DND-41 (cell line): Measurements from ENCODE around the gene LRP1.

Experiments used
- EZH2 ChIP-seq: IDR thresholded peaks from 3 replicates; pipeline ENCODE4 v1.6.1; 2012; ENCODE audit warnings: borderline replicate concordance, low read depth, mild to moderate bottlenecking, moderate library complexity, low read length, inconsistent platforms; ENCODE audit not compliant: severe bottlenecking
- TF ChIP-seq, protein P1 (sequence below): IDR thresholded peaks from 2 replicates; pipeline ENCODE4 v1.5.1; 2012; ENCODE audit warnings: borderline replicate concordance, low read length, moderate library complexity, mild to moderate bottlenecking; ENCODE audit not compliant: poor library complexity, severe bottlenecking; ENCODE audit errors: extremely low read depth

- no peak for TF ChIP-seq EZH2
- TF ChIP-seq, protein P1, sequence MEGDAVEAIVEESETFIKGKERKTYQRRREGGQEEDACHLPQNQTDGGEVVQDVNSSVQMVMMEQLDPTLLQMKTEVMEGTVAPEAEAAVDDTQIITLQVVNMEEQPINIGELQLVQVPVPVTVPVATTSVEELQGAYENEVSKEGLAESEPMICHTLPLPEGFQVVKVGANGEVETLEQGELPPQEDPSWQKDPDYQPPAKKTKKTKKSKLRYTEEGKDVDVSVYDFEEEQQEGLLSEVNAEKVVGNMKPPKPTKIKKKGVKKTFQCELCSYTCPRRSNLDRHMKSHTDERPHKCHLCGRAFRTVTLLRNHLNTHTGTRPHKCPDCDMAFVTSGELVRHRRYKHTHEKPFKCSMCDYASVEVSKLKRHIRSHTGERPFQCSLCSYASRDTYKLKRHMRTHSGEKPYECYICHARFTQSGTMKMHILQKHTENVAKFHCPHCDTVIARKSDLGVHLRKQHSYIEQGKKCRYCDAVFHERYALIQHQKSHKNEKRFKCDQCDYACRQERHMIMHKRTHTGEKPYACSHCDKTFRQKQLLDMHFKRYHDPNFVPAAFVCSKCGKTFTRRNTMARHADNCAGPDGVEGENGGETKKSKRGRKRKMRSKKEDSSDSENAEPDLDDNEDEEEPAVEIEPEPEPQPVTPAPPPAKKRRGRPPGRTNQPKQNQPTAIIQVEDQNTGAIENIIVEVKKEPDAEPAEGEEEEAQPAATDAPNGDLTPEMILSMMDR = no peak
Observed at GRCh38 chr12:57237596-57237931, 109.3 kb downstream of the LRP1 start.
